Stimulated activated CD4-positive, alpha-beta T cell treated with anti-CD3 and anti-CD28 coated beads, Interleukin-2, amount 100 ng/mL, for 4 hours (primary cell): ENCODE data around the gene CHD6.

Experiments
- DNase-seq: peaks from one replicate; pipeline ENCODE4 v3.0.0-alpha.2; 2020; ENCODE audit warnings: low read depth

CHD6 gene

GRCh38 chr20:41580350-41580749 lies 37.8 kb downstream of the CHD6 start:
- DNase-seq = no peak

- DNase-seq = no peak
Measured at GRCh38 chr20:41577129-41578009, 40.8 kb downstream of the CHD6 start.

- no peak for DNase-seq
Measured at GRCh38 chr20:41575412-41575811, 42.8 kb downstream of the CHD6 start.

- DNase-seq = no peak
Measured at GRCh38 chr20:41574802-41575389, 43.3 kb downstream of the CHD6 start.

- no peak for DNase-seq
Measured at GRCh38 chr20:41573955-41574354, 44.2 kb downstream of the CHD6 start.

- no peak for DNase-seq
Measured at GRCh38 chr20:41572010-41572572, 46.1 kb downstream of the CHD6 start.

- DNase-seq = no peak
Measured at GRCh38 chr20:41571006-41571405, 47.2 kb downstream of the CHD6 start.

GRCh38 chr20:41570557-41570956 lies 47.6 kb downstream of the CHD6 start:
- DNase-seq = no peak

GRCh38 chr20:41567615-41568014 lies 50.6 kb downstream of the CHD6 start:
- DNase-seq = no peak

- DNase-seq = no peak
Measured at GRCh38 chr20:41566896-41567527, 51.2 kb downstream of the CHD6 start.

GRCh38 chr20:41563087-41563486 lies 55.1 kb downstream of the CHD6 start:
- no peak for DNase-seq

GRCh38 chr20:41560970-41561369 lies 57.2 kb downstream of the CHD6 start:
- no peak for DNase-seq

- DNase-seq = no peak
Measured at GRCh38 chr20:41559658-41560057, 58.5 kb downstream of the CHD6 start.

- no peak for DNase-seq
Measured at GRCh38 chr20:41553142-41553879, 64.9 kb downstream of the CHD6 start.

- DNase-seq = no peak
Measured at GRCh38 chr20:41552295-41553068, 65.7 kb downstream of the CHD6 start.

- no peak for DNase-seq
Measured at GRCh38 chr20:41551011-41551705, 67.0 kb downstream of the CHD6 start.

- DNase-seq = no peak
Measured at GRCh38 chr20:41547221-41547620, 71.0 kb downstream of the CHD6 start.

- no peak for DNase-seq
Measured at GRCh38 chr20:41546535-41546934, 71.6 kb downstream of the CHD6 start.

- DNase-seq = no peak
Measured at GRCh38 chr20:41544472-41544871, 73.7 kb downstream of the CHD6 start.

GRCh38 chr20:41540918-41541317 lies 77.3 kb downstream of the CHD6 start:
- no peak for DNase-seq

GRCh38 chr20:41540459-41540858 lies 77.7 kb downstream of the CHD6 start:
- DNase-seq = no peak
